Naive thymus-derived CD8-positive, alpha-beta T cell (primary cell): ENCODE results near the gene CHERP. TPM values are rescaled to one million over a fixed set of nuclear protein-coding genes. Genes with fewer than 3 reads are reported as not detected.
"Not testable (repeated sequence)": the region's sequence is repeated elsewhere in the genome, so short reads cannot be mapped to it uniquely, and the experiment has no call there.

Source experiments
- ATAC-seq, 2 donors: fragments of 150-1000 bp; cut with Tn5 transposase in 1 of 2; sonication (Bioruptor Pico), chemical (Tn5 transposase) in 1 of 2; 1 replicate in 1 of 2; 2 replicates in 1 of 2; pipeline ENCODE4 v1.10.0; 2021; ENCODE audit warnings: mild to moderate bottlenecking in 2 of 2, moderate library complexity in 2 of 2
- POLR2A ChIA-PET: fragments of 350-600 bp; sonication (Branson Sonifier 250); formaldehyde crosslinking; loops from one replicate; lab custom pipeline; 2021; ENCODE audit warnings: antibody characterized with exemption; lab: Charles Lee
- DNase-seq, 10 donors: peaks; one replicate each; pipeline versions ENCODE4 v3.0.0 to v3.0.0-alpha.2; 2020 to 2022
- H3K27ac Mint-ChIP-seq, 10 donors: one replicate each; pipeline ENCODE4 v1.8.0; 2020 to 2022; ENCODE audit warnings: mild to moderate bottlenecking in 10 of 10, mixed read lengths in 10 of 10, moderate library complexity in 4 of 10, inconsistent platforms in 1 of 10
- H3K27me3 Mint-ChIP-seq, 5 donors: one replicate each; pipeline ENCODE4 v1.8.0; 2021 to 2022; ENCODE audit warnings: mixed read lengths in 5 of 5
- H3K36me3 Mint-ChIP-seq, 3 donors: one replicate each; pipeline ENCODE4 v1.8.0; 2020 to 2022; ENCODE audit warnings: mixed read lengths in 3 of 3, mild to moderate bottlenecking in 2 of 3, inconsistent platforms in 1 of 3
- H3K4me1 Mint-ChIP-seq, 4 donors: one replicate each; pipeline ENCODE4 v1.8.0; 2021 to 2022; ENCODE audit warnings: mixed read lengths in 4 of 4
- H3K4me3 Mint-ChIP-seq, 10 donors: one replicate each; pipeline ENCODE4 v1.8.0; 2020 to 2022; ENCODE audit warnings: mild to moderate bottlenecking in 10 of 10, mixed read lengths in 10 of 10, moderate library complexity in 6 of 10, inconsistent platforms in 1 of 10
- H3K9me3 Mint-ChIP-seq, 9 donors: one replicate each; pipeline ENCODE4 v1.8.0; 2020 to 2022; ENCODE audit warnings: mixed read lengths in 9 of 9, mild to moderate bottlenecking in 3 of 9, inconsistent platforms in 1 of 9, moderate library complexity in 1 of 9
- polyA plus RNA-seq, 3 donors: library from polyadenylated mRNA; unstranded; fragments of 300-500 nt; fragmentation: Illumina TruSeq; gene quantifications; one replicate each; pipeline ENCODE4 v1.2.3, GENCODE V29; 2021
- total RNA-seq, 8 experiments: library from RNA in 2 of 8; stranded (reverse) in 2 of 8; gene quantifications; one replicate each; pipeline ENCODE4 v1.2.3 and lab custom pipeline; 2021 to 2026

Gene CHERP
- total and polyA plus RNA-seq, 5 experiments from 2014 or later: 4.7 to 82.0 (median 17.8) TPM

GRCh38 chr19:16561382-16561781 is 19.1 kb upstream of the CHERP start:
- Mint-ChIP-seq H3K4me1 (peaks cover 3 to 19% (median 9%) of the 10 kb centered on the region in 4 donors), H3K36me3 (peaks cover 3 to 66% (median 27%) of the 10 kb centered on the region in 3 donors), H3K9me3 (no peaks in the 10 kb centered on the region), H3K4me3 (peak overlapping the region in 1 of 10 donors; percentile 4), H3K27ac (peak overlapping the region in 4 of 10 donors; percentile 15 to 75 (median 34)), H3K27me3 (no peaks in the 10 kb centered on the region)
- DNase-seq: no peak
- POLR2A ChIA-PET: no interaction called here
- ATAC-seq: no peak

- Mint-ChIP-seq H3K4me1 (peaks cover 0 to 6% (median 2%) of the 10 kb centered on the region in 4 donors), H3K27me3 (no peaks in the 10 kb centered on the region), H3K4me3 (no peak overlapping the region), H3K9me3 (no peaks in the 10 kb centered on the region), H3K27ac (peak overlapping the region in 3 of 10 donors; percentile 34 to 82 (median 50)), H3K36me3 (peaks cover 0 to 63% (median 23%) of the 10 kb centered on the region in 3 donors)
- no peak for DNase-seq
- no peak for ATAC-seq
- POLR2A ChIA-PET: no interaction called here
Observed at GRCh38 chr19:16559780-16560276, 17.6 kb upstream of the CHERP start.

DNA sequence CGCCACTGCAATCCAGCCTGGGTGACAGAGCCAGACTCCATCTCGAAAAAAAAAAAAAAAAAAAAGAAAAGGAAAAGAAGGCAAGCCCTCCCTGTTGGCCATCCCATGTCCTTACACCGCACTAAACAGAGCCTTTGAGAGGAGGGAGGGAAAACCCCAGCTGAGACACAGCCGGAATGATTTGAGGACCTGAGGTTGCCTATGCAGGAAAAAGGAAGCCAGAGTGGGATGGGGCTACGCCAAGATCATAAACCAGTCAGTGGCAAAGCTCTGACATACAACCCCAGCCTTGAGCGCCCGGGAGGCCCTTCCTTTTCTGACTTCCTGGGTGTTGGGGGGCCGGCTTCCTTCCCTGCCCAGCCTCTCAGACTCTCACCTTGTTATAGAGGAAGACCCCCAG is 12.5 kb upstream of the CHERP start:
- H3K27ac Mint-ChIP-seq: peak overlapping the region in 4 of 10 donors; percentile 24 to 71 (median 59)
- POLR2A ChIA-PET: interaction anchor here (1.2 kb wide), 1 partner anchor 11 kb away, joined by 5 read pairs; no protein-coding TSS in a partner anchor
- peaks cover 0 to 4% (median under 1%) of the 10 kb centered on the region in 4 donors for H3K4me1 Mint-ChIP-seq

DNA sequence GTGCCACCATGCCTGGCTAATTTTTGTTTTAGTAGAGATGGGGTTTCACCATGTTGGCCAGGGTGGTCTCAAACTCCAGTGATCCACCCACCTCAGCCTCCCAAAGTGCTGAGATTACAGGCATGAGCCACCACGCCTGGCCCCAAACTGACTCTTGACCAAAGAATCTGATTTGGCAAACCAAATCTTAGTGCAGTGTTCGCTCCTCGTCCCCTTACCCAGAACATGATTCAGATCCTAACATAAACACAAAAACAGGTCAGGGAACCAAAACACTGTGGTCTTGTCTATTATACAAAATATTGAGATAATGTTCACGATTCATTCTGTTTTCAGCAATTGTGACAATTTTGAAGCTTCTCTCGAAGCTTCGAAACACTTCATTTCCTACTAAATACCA is 9.7 kb upstream of the CHERP start:
- H3K9me3 Mint-ChIP-seq, DNase-seq, H3K4me1 Mint-ChIP-seq, POLR2A ChIA-PET, H3K27me3 Mint-ChIP-seq, H3K4me3 Mint-ChIP-seq, ATAC-seq: not testable (repeated sequence)
- peak overlapping the region in 1 of 10 donors; percentile 51 for H3K27ac Mint-ChIP-seq
- H3K36me3 Mint-ChIP-seq: peaks cover 1 to 51% (median 6%) of the 10 kb centered on the region in 3 donors

More for the DNA sequence above, 12.5 kb upstream of the CHERP start:
- no peaks in the 10 kb centered on the region for H3K27me3 Mint-ChIP-seq
- H3K9me3 Mint-ChIP-seq: no peaks in the 10 kb centered on the region
- H3K36me3 Mint-ChIP-seq: peaks cover 1 to 59% (median 6%) of the 10 kb centered on the region in 3 donors
- ATAC-seq: no peak
- DNase-seq: no peak
- no peak overlapping the region for H3K4me3 Mint-ChIP-seq

DNA sequence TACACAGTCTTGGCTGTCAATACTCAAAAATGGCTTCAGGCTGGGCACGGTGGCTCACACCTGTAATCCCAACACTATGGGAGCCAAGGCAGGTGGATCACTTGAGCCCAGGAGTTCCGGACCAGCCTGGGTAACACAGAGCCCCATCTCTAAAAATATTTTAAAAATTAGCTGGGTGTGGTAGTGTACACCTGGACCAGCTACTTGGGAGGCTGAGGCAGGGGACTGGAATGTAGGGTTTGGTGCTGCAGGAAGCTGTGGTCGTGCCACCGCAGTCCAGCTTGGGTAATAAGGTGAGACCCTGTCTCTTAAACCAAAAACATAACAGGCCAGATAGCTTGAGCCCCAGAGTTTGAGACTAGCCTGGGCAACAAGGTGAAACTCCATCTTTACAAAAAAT is 6.7 kb upstream of the CHERP start:
- Mint-ChIP-seq H3K27me3 (no peaks in the 10 kb centered on the region), H3K27ac (peak overlapping the region in 1 of 10 donors; percentile 34), H3K4me1 (peaks cover 4 to 19% (median 11%) of the 10 kb centered on the region in 4 donors), H3K9me3 (no peaks in the 10 kb centered on the region), H3K36me3 (peaks cover 0 to 35% (median 6%) of the 10 kb centered on the region in 3 donors), H3K4me3 (no peak overlapping the region)
- DNase-seq (no peak), ATAC-seq (no peak)
- POLR2A ChIA-PET: interaction anchor here (1.1 kb wide), 1 partner anchor 16 kb away, joined by 3 read pairs; no protein-coding TSS in a partner anchor

GRCh38 chr19:16544473-16545231 is 2.4 kb upstream of the CHERP start:
- Mint-ChIP-seq H3K4me3 (peak overlapping the region in 8 of 10 donors; percentile 2 to 71 (median 43)), H3K36me3 (peaks cover 0 to 10% (median 0%) of the 10 kb centered on the region in 3 donors), H3K27ac (peak overlapping the region in 7 of 10 donors; percentile 6 to 87 (median 61)), H3K4me1 (peaks cover 19 to 48% (median 39%) of the 10 kb centered on the region in 4 donors), H3K9me3 (no peaks in the 10 kb centered on the region), H3K27me3 (no peaks in the 10 kb centered on the region)
- no peak for DNase-seq
- POLR2A ChIA-PET: no interaction called here
- ATAC-seq: no peak

DNA sequence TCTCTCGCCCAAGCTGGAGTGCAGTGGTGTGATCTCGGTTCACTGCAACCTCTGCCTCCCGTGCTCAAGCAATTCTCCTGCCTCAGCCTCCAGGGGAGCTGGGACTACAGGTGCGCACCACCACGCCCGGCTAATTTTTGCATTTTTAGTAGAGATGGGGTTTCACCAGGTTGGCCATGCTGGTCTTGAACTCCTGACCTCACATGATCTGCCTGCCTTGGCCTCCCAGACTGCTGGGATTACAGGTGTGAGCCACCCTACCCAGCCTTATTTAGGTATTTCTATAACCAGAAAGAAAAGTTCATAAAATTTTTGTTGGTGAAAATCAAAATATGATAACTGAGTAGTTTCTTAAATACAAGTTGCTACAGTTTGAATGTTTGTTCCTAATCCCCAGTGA is 1.5 kb upstream of the CHERP start:
- DNase-seq, H3K27me3 Mint-ChIP-seq, ATAC-seq, H3K9me3 Mint-ChIP-seq: not testable (repeated sequence)
- POLR2A ChIA-PET: interaction anchor here (1.2 to 2.8 kb wide), 5 partner anchors 22 to 117 kb away, joined by 4 to 22 read pairs (median 7); partner anchors contain the start of genes MED26, SMIM7 and TMEM38A
- H3K27ac Mint-ChIP-seq: peak overlapping the region; percentile 52 to 96 (median 90)
- H3K4me1 Mint-ChIP-seq: peaks cover 23 to 56% (median 47%) of the 10 kb centered on the region in 4 donors
- H3K4me3 Mint-ChIP-seq: peak overlapping the region; percentile 51 to 97 (median 90)
- H3K36me3 Mint-ChIP-seq: peaks cover 0 to 12% (median 0%) of the 10 kb centered on the region in 3 donors

- Mint-ChIP-seq H3K27ac (peak overlapping the region; percentile 81 to 97 (median 90)), H3K4me1 (peaks cover 29 to 64% (median 54%) of the 10 kb centered on the region in 4 donors), H3K9me3 (no peaks in the 10 kb centered on the region), H3K4me3 (peak overlapping the region; percentile 83 to 97 (median 90)), H3K27me3 (no peaks in the 10 kb centered on the region), H3K36me3 (peaks cover 0 to 20% (median 0%) of the 10 kb centered on the region in 3 donors)
- DNase-seq: no peak
- no peak for ATAC-seq
- POLR2A ChIA-PET: interaction anchor here (0.6 to 2.8 kb wide), 8 partner anchors 21 to 117 kb away, joined by 3 to 22 read pairs (median 6); partner anchors contain the start of genes C19orf44, CALR3, MED26 and SLC35E1
Observed at GRCh38 chr19:16542910-16543472, 754 bp upstream of the CHERP start.

- Mint-ChIP-seq H3K27me3 (no peaks in the 10 kb centered on the region), H3K4me3 (peak overlapping the region; percentile 83 to 97 (median 89)), H3K27ac (peak overlapping the region; percentile 61 to 94 (median 85)), H3K36me3 (peaks cover 0 to 31% (median 0%) of the 10 kb centered on the region in 3 donors), H3K4me1 (peaks cover 37 to 73% (median 64%) of the 10 kb centered on the region in 4 donors), H3K9me3 (no peaks in the 10 kb centered on the region)
- peak in 1 of 10 donors; percentile 13 for DNase-seq
- POLR2A ChIA-PET: interaction anchor here (0.6 to 2.8 kb wide), 9 partner anchors 25 to 801 kb away, joined by 3 to 22 read pairs (median 4); partner anchors contain the start of genes C19orf44, CALR3, MED26 and SLC35E1
- ATAC-seq: peak; percentile 2 to 7
Observed at GRCh38 chr19:16541526-16542044, 652 bp downstream of the CHERP start.

DNA sequence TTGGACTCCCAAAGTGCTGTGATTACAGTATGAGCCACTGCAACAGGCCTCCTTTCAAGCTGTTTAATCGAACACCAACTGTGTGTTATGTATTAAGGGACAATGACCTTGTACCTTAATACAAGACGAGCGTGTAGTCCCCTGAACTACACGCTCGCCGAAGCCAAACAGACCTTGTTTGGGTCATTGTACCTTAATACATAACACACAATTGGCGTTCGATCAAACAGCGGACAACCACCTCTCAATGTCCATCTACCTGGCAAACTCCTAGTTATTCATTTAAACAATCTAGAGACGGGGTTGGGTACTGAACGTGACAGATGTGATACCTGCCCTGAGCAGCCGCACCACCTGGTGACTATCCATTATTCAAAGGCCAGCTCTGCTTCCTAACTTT is 1.3 kb downstream of the CHERP start:
- ATAC-seq (no peak), DNase-seq (no peak)
- H3K27ac Mint-ChIP-seq: peak overlapping the region in 9 of 10 donors; percentile 72 to 94 (median 85)
- no peaks in the 10 kb centered on the region for H3K27me3 Mint-ChIP-seq
- peak overlapping the region; percentile 83 to 97 (median 89) for H3K4me3 Mint-ChIP-seq
- peaks cover 0 to 36% (median 0%) of the 10 kb centered on the region in 3 donors for H3K36me3 Mint-ChIP-seq
- H3K9me3 Mint-ChIP-seq: no peaks in the 10 kb centered on the region
- POLR2A ChIA-PET: interaction anchor here (1.0 kb wide), 2 partner anchors 85 to 106 kb away, joined by 3 read pairs; no protein-coding TSS in a partner anchor
- H3K4me1 Mint-ChIP-seq: peaks cover 37 to 70% (median 64%) of the 10 kb centered on the region in 4 donors

- Mint-ChIP-seq H3K4me1 (peaks cover 27 to 52% (median 43%) of the 10 kb centered on the region in 4 donors), H3K36me3 (peaks cover 0 to 70% (median 0%) of the 10 kb centered on the region in 3 donors), H3K27me3 (no peaks in the 10 kb centered on the region), H3K9me3 (no peaks in the 10 kb centered on the region), H3K27ac (peak overlapping the region in 3 of 10 donors; percentile 31 to 73 (median 57)), H3K4me3 (no peak overlapping the region)
- ATAC-seq (no peak), DNase-seq (no peak)
- POLR2A ChIA-PET: interaction anchor here (1.8 kb wide), 1 partner anchor 41 kb away, joined by 4 read pairs; the partner anchor contains the start of genes C19orf44 and CALR3
Observed at GRCh38 chr19:16537111-16537510, 5.1 kb downstream of the CHERP start.

- H3K27me3 Mint-ChIP-seq: no peaks in the 10 kb centered on the region
- H3K4me1 Mint-ChIP-seq: peaks cover 25 to 45% (median 37%) of the 10 kb centered on the region in 4 donors
- no peaks in the 10 kb centered on the region for H3K9me3 Mint-ChIP-seq
- no peak for ATAC-seq
- H3K4me3 Mint-ChIP-seq: no peak overlapping the region
- POLR2A ChIA-PET: no interaction called here
- H3K27ac Mint-ChIP-seq: peak overlapping the region in 1 of 10 donors; percentile 11
- DNase-seq: no peak
- peaks cover 0 to 80% (median 4%) of the 10 kb centered on the region in 3 donors for H3K36me3 Mint-ChIP-seq
Observed at GRCh38 chr19:16536130-16536529, 6.1 kb downstream of the CHERP start.
